Epithelial cell of proximal tubule (primary cell): Measurements from ENCODE around the gene CEBPZOS. TPM values are rescaled to one million over a fixed set of nuclear protein-coding genes. Genes with fewer than 3 reads are reported as not detected.
"Not testable (repeated sequence)": the region's sequence is repeated elsewhere in the genome, so short reads cannot be mapped to it uniquely, and the experiment has no call there.

Experiments
- DNase-seq: peaks from one replicate; pipeline ENCODE4 v3.0.0-alpha.2; 2011; ENCODE audit warnings: low read depth
- H3K4me3 ChIP-seq: 2 replicates; pipeline ENCODE4 v1.5.1; 2011; ENCODE audit warnings: low read depth, mild to moderate bottlenecking, low read length
- total RNA-seq: library from RNA; depleted of rRNA; stranded (reverse); fragments of >200 nt; gene quantifications from 2 replicates; pipeline ENCODE4 v1.2.3, GENCODE V29; 2015
- TF ChIP-seq, protein P1 (sequence below): conservative IDR thresholded peaks from 2 replicates; pipeline ENCODE4 v1.5.1; 2012; ENCODE audit warnings: low read depth, mild to moderate bottlenecking, low read length

CEBPZOS gene
- total RNA-seq, 1 donor from 2014 or later = 17.6 TPM

DNA sequence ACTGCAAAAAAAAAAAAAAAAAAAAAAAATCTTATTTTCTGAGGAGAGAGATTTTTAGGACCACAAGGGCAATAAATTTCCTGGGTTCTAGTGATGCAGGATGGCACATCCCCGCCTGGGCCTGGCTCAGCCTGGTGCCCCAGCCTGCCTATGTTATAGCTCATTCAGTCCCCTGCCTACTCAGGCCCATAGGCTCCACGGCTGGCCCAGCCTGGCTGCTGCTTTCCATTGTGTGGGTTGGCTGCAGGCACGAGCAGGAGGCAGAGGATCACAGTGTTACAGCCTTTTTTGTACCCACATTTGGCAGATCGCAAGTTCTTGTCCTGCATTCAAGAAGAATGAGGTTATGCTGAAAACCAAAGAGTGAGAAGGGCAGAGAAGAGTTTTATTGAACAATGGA is 5.0 kb upstream of the CEBPZOS start:
- DNase-seq = no peak
- no peak overlapping the region for H3K4me3 ChIP-seq
- TF ChIP-seq, protein P1, sequence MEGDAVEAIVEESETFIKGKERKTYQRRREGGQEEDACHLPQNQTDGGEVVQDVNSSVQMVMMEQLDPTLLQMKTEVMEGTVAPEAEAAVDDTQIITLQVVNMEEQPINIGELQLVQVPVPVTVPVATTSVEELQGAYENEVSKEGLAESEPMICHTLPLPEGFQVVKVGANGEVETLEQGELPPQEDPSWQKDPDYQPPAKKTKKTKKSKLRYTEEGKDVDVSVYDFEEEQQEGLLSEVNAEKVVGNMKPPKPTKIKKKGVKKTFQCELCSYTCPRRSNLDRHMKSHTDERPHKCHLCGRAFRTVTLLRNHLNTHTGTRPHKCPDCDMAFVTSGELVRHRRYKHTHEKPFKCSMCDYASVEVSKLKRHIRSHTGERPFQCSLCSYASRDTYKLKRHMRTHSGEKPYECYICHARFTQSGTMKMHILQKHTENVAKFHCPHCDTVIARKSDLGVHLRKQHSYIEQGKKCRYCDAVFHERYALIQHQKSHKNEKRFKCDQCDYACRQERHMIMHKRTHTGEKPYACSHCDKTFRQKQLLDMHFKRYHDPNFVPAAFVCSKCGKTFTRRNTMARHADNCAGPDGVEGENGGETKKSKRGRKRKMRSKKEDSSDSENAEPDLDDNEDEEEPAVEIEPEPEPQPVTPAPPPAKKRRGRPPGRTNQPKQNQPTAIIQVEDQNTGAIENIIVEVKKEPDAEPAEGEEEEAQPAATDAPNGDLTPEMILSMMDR = no peak

DNA sequence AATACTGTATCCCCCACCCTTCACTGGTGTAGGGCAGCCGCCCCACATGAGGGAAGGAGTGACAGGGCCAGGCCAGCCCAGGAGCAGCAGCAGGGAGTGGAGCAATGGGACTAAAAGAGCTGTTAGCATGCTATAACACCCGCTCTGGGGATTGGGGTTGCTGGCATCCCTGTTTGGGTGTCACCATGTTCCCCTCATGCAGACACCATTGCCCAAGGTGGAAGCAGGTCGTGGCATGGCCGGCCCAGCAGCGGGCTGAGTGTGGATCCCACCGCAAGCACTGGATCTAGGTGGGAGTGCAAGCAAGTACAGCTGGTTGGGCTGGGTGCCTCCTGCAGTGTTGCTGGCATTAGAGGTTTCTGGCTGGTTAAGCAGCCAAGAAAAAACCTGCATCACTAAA is 4.5 kb upstream of the CEBPZOS start:
- no peak for DNase-seq
- H3K4me3 ChIP-seq = no peak overlapping the region
- TF ChIP-seq, protein P1 = no peak

DNA sequence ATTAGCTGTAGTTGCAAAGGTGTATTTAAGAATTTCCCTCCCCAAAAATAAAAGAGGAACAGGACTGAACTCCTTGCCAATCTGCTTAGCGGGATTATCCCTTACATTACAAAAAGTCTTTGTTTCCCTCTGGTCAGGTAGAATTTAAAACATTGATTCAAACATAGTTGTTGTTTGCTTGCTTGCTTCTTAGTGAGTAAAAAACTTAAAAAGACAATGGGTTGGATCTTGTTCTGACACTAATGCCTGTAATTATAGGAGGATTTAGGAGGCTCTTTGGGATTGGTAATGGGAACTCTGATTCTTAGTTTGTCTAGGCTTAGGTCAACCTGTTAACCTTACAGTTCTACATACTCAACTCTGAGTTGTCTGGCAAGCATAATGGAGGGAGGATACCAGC is 3.7 kb upstream of the CEBPZOS start:
- TF ChIP-seq, protein P1 = no peak
- DNase-seq = no peak
- H3K4me3 ChIP-seq = no peak overlapping the region

DNA sequence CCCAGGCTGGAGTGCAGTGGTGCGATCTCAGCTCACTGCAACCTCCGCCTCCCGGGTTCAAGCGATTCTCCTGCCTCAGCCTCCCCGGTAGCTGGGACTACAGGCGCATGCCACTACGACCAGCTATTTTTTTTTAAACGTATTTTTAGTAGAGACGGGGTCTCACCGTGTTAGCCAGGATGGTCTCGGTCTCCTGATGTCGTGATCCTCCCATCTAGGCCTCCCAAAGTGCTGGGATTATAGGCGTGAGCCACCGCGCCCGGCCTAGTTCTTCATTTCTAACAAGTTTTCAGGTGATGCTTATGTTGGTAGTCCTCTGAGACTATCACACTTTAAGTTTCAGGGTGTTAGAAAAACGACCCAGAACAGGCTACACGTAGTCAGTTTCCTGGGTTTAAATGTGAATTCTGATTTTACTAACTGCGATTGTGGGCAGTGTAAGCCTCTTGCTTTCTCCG is 405 bp upstream of the CEBPZOS start:
- not testable (repeated sequence) for DNase-seq
- peak overlapping the region; percentile 84 for H3K4me3 ChIP-seq

DNA sequence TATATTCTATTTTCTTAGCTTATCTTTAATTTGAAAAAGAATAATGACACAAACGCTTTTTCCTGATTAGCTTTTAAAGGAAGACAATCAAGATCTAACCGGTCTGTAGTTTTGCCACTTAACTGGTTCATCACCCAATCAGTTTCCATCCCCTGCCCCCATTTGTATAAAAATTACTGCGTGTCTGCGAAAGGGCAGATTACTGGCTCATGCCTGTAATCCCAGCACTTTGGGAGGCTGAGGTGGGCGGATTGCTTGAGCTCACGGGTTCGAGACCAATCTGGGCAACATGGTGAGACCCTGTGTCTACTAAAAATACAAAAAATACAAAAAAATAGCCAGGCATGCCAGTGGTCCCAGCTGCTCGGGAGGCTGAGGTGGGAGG is 2.4 kb downstream of the CEBPZOS start:
- TF ChIP-seq, protein P1 = no peak
- DNase-seq = no peak
- no peak overlapping the region for H3K4me3 ChIP-seq

DNA sequence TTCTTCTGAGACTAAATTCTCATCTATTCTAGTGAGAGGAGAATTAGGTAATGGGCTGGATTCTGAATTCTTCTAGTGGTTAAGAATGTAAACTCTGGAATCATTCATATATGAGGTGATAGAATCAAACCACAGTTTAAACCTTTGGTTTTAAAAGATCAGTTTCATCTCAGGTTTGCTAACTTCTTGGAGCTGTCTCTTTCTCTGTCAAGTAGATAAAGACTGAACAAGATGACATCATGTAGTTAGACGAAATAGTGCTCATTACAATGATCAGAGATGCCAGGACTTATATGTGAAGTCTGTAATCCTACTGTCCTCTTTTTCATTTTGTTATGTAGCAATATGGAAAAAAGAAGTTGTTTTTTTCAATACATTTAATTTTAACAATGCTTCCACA is 4.9 kb downstream of the CEBPZOS start:
- DNase-seq = no peak
- TF ChIP-seq, protein P1 = no peak
- no peak overlapping the region for H3K4me3 ChIP-seq

DNA sequence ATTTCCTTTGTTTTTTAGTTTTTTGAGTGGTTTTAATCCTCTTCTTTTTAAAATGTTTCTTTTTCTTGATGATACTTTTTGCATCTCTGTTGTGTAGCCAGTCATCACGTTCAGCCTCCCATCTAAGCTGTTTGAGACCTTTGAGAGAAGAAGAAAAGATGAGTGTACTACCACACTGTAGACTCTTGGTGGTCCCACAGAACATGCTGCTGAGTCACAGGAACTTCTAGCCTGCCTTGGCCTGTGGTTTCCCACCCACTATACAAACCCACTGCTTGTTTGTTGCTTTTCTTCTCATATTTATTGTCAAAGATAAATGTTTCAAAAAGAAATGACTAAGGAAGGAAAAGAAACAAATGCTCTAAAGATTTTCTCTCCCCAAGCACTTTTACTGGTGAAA is 5.5 kb downstream of the CEBPZOS start:
- DNase-seq = no peak
- H3K4me3 ChIP-seq = no peak overlapping the region
- TF ChIP-seq, protein P1 = no peak

DNA sequence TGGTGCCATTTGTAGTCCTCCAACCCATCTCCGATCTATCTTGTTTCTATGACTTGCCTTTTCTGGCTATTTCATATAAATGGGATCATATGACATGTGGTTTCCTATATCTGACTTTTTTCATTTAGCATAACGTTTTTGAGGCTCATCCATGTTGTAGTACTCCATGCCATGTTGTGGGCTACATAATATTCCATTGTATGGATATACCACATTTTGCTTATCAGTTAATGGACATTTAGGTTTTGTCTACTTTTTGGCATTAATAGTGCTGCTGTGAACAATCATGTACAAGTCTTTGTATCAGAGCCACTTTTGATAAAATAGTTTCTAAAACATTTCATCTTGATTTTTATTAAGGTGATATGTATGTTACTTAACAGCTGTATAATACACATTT is 7.4 kb downstream of the CEBPZOS start:
- no peak for DNase-seq
- TF ChIP-seq, protein P1 = no peak
- no peak overlapping the region for H3K4me3 ChIP-seq

DNA sequence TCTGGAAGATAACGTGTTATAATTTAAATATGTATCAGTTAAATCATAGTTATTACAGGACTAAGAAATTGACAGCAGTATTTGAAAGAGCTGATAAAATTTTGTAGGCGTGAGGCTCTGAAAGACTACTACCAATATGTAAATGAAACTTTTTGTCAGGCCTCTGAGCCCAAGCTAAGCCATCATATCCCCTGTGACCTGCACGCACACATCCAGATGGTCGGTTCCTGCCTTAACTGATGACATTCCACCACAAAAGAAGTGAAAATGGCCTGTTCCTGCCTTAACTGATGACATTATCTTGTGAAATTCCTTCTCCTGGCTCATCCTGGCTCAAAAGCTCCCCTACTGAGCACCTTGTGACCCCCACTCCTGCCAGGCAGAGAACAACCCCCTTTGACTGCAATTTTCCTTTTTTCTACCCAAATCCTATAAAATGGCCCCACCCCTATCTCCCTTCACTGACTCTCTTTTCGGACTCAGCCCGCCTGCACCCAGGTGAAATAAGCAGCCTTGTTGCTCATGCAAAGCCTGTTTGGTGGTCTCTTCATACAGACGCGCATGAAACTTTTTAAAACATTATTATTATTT is 8.9 kb downstream of the CEBPZOS start:
- DNase-seq, H3K4me3 ChIP-seq: not testable (repeated sequence)
